HG02970 (cell line): Measurements from ENCODE around the gene RPTOR.
"Not testable (repeated sequence)": the region's sequence is repeated elsewhere in the genome, so short reads cannot be mapped to it uniquely, and the experiment has no call there.

Source experiments
- ATAC-seq: cut with Tn5 transposase; IDR thresholded peaks from one replicate; pipeline ENCODE4 v1.9.1; 2021; ENCODE audit warnings: mild to moderate bottlenecking, moderate library complexity, moderate number of reproducible peaks; ENCODE audit not compliant: unreplicated experiment, low FRiP score

The RPTOR gene

GRCh38 chr17:80681215-80681614 lies 136.6 kb downstream of the RPTOR start:
- no peak for ATAC-seq

GRCh38 chr17:80682372-80682771 lies 137.7 kb downstream of the RPTOR start:
- ATAC-seq = no peak

- no peak for ATAC-seq
Measured at GRCh38 chr17:80683625-80684104, 139.0 kb downstream of the RPTOR start.

- no peak for ATAC-seq
Measured at GRCh38 chr17:80687839-80688238, 143.2 kb downstream of the RPTOR start.

- ATAC-seq = no peak
Measured at GRCh38 chr17:80689129-80689619, 144.5 kb downstream of the RPTOR start.

GRCh38 chr17:80691784-80692183 lies 147.1 kb downstream of the RPTOR start:
- ATAC-seq = no peak

GRCh38 chr17:80692931-80693467 lies 148.4 kb downstream of the RPTOR start:
- ATAC-seq = no peak

GRCh38 chr17:80693511-80693910 lies 148.9 kb downstream of the RPTOR start:
- ATAC-seq = no peak

GRCh38 chr17:80694085-80694991 lies 149.7 kb downstream of the RPTOR start:
- no peak for ATAC-seq

- ATAC-seq = no peak
Measured at GRCh38 chr17:80694992-80695912, 150.6 kb downstream of the RPTOR start.

GRCh38 chr17:80695979-80696378 lies 151.3 kb downstream of the RPTOR start:
- ATAC-seq = no peak

- no peak for ATAC-seq
Measured at GRCh38 chr17:80696456-80696855, 151.8 kb downstream of the RPTOR start.

GRCh38 chr17:80696964-80697363 lies 152.3 kb downstream of the RPTOR start:
- ATAC-seq = no peak

- ATAC-seq = no peak
Measured at GRCh38 chr17:80698297-80698696, 153.7 kb downstream of the RPTOR start.

- ATAC-seq = not testable (repeated sequence)
Measured at GRCh38 chr17:80699205-80699604, 154.6 kb downstream of the RPTOR start.

- no peak for ATAC-seq
Measured at GRCh38 chr17:80701730-80702129, 157.1 kb downstream of the RPTOR start.

- ATAC-seq = no peak
Measured at GRCh38 chr17:80702315-80703141, 157.9 kb downstream of the RPTOR start.

- ATAC-seq = no peak
Measured at GRCh38 chr17:80703142-80703478, 158.5 kb downstream of the RPTOR start.

GRCh38 chr17:80704381-80704819 lies 159.8 kb downstream of the RPTOR start:
- ATAC-seq = no peak

GRCh38 chr17:80704894-80705293 lies 160.3 kb downstream of the RPTOR start:
- ATAC-seq = no peak
